ENCODE data around the gene ACIN1. TPM values are rescaled to one million over a fixed set of nuclear protein-coding genes. Genes with fewer than 3 reads are reported as not detected.

Gene ACIN1
- total and polyA plus RNA-seq, 9 of the 15 experiments (the other 6 are each of a cell fraction or from before 2014, with no cell fraction given) = 5.0 to 196 (median 129) TPM

DNA sequence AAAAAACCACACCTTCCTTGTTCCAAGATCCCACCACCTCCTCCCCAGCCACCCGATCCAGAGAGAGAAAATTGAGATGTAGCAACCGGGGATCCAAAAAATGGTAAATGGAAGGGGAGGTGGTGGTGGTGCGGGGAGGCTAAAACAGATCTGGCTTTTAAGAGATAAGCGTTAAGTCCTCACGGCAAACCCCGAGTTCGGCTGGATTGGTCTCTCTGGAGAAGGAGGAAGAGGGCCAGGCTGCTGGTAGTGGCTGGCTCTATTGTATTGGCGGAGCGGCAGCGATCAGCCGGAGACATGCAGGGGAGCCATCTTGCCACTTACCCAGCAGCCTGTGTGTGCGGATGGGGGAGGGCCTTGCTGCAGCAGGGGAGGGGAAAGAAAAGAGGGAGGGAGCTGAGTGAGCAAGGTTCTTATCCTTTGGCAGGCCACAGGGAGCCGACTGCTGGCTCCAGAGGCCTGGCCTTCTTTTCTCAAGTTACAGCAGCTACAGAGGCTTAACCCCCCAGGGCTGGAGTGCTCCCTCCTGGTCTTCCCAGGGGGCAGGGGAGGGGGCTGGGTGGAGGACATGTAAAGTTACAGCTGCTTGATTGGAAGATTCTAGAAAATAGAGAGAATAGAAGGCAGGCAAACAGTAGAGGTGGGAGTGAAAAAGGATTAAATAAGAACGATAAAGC is 23.6 kb downstream of the ACIN1 start (continued):
- TF ChIP-seq, protein P1, sequence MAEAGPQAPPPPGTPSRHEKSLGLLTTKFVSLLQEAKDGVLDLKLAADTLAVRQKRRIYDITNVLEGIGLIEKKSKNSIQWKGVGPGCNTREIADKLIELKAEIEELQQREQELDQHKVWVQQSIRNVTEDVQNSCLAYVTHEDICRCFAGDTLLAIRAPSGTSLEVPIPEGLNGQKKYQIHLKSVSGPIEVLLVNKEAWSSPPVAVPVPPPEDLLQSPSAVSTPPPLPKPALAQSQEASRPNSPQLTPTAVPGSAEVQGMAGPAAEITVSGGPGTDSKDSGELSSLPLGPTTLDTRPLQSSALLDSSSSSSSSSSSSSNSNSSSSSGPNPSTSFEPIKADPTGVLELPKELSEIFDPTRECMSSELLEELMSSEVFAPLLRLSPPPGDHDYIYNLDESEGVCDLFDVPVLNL (CRISPR knock-in tag; IDR thresholded peaks at IDR 0.05; ENCODE audit: low read depth) = no peak
- TF ChIP-seq, protein P2, sequence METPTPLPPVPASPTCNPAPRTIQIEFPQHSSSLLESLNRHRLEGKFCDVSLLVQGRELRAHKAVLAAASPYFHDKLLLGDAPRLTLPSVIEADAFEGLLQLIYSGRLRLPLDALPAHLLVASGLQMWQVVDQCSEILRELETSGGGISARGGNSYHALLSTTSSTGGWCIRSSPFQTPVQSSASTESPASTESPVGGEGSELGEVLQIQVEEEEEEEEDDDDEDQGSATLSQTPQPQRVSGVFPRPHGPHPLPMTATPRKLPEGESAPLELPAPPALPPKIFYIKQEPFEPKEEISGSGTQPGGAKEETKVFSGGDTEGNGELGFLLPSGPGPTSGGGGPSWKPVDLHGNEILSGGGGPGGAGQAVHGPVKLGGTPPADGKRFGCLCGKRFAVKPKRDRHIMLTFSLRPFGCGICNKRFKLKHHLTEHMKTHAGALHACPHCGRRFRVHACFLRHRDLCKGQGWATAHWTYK (CRISPR knock-in tag; IDR thresholded peaks at IDR 0.05) = no peak
- TF ChIP-seq RB1 (IDR thresholded peaks at IDR 0.05; ENCODE audit: low read depth) = peak; percentile 38; the same call in 1 of the 2 replicates
- no peak for TF ChIP-seq SETDB1 (IDR thresholded peaks at IDR 0.05; ENCODE audit: low read length)
- TF ChIP-seq, protein P3, sequence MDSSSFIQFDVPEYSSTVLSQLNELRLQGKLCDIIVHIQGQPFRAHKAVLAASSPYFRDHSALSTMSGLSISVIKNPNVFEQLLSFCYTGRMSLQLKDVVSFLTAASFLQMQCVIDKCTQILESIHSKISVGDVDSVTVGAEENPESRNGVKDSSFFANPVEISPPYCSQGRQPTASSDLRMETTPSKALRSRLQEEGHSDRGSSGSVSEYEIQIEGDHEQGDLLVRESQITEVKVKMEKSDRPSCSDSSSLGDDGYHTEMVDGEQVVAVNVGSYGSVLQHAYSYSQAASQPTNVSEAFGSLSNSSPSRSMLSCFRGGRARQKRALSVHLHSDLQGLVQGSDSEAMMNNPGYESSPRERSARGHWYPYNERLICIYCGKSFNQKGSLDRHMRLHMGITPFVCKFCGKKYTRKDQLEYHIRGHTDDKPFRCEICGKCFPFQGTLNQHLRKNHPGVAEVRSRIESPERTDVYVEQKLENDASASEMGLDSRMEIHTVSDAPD (CRISPR knock-in tag; IDR thresholded peaks at IDR 0.05) = no peak
- TF ChIP-seq SRSF3 (IDR thresholded peaks at IDR 0.05; ENCODE audit: insufficient read depth, low read length) = no peak
- no peak for TF ChIP-seq ZNF316 (IDR thresholded peaks at IDR 0.05)
- TF ChIP-seq, protein P4, sequence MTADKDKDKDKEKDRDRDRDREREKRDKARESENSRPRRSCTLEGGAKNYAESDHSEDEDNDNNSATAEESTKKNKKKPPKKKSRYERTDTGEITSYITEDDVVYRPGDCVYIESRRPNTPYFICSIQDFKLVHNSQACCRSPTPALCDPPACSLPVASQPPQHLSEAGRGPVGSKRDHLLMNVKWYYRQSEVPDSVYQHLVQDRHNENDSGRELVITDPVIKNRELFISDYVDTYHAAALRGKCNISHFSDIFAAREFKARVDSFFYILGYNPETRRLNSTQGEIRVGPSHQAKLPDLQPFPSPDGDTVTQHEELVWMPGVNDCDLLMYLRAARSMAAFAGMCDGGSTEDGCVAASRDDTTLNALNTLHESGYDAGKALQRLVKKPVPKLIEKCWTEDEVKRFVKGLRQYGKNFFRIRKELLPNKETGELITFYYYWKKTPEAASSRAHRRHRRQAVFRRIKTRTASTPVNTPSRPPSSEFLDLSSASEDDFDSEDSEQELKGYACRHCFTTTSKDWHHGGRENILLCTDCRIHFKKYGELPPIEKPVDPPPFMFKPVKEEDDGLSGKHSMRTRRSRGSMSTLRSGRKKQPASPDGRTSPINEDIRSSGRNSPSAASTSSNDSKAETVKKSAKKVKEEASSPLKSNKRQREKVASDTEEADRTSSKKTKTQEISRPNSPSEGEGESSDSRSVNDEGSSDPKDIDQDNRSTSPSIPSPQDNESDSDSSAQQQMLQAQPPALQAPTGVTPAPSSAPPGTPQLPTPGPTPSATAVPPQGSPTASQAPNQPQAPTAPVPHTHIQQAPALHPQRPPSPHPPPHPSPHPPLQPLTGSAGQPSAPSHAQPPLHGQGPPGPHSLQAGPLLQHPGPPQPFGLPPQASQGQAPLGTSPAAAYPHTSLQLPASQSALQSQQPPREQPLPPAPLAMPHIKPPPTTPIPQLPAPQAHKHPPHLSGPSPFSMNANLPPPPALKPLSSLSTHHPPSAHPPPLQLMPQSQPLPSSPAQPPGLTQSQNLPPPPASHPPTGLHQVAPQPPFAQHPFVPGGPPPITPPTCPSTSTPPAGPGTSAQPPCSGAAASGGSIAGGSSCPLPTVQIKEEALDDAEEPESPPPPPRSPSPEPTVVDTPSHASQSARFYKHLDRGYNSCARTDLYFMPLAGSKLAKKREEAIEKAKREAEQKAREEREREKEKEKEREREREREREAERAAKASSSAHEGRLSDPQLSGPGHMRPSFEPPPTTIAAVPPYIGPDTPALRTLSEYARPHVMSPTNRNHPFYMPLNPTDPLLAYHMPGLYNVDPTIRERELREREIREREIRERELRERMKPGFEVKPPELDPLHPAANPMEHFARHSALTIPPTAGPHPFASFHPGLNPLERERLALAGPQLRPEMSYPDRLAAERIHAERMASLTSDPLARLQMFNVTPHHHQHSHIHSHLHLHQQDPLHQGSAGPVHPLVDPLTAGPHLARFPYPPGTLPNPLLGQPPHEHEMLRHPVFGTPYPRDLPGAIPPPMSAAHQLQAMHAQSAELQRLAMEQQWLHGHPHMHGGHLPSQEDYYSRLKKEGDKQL (CRISPR knock-in tag; IDR thresholded peaks at IDR 0.05; ENCODE audit: borderline replicate concordance) = no peak
- TF ChIP-seq MED1 (CRISPR knock-in tag; IDR thresholded peaks at IDR 0.05; ENCODE audit: borderline replicate concordance) = no peak
- TF ChIP-seq MEF2D (tag; conservative IDR thresholded peaks at IDR 0.05; ENCODE audit: low read depth) = no peak
- TF ChIP-seq POLR2AphosphoS2 (IDR thresholded peaks at IDR 0.05; ENCODE audit: low read length) = peak; percentile 99
- TF ChIP-seq, protein P5, sequence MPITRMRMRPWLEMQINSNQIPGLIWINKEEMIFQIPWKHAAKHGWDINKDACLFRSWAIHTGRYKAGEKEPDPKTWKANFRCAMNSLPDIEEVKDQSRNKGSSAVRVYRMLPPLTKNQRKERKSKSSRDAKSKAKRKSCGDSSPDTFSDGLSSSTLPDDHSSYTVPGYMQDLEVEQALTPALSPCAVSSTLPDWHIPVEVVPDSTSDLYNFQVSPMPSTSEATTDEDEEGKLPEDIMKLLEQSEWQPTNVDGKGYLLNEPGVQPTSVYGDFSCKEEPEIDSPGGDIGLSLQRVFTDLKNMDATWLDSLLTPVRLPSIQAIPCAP (CRISPR knock-in tag; IDR thresholded peaks at IDR 0.05; ENCODE audit: borderline replicate concordance) = no peak
- TF ChIP-seq, protein P6, sequence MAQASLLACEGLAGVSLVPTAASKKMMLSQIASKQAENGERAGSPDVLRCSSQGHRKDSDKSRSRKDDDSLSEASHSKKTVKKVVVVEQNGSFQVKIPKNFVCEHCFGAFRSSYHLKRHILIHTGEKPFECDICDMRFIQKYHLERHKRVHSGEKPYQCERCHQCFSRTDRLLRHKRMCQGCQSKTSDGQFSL (CRISPR knock-in tag; IDR thresholded peaks at IDR 0.05) = no peak
- TF ChIP-seq, protein P6 (tag; IDR thresholded peaks at IDR 0.05) = no peak
- no peak; the same call in 1 of the 2 replicates for TF ChIP-seq MTA3 (IDR thresholded peaks at IDR 0.05; ENCODE audit: borderline replicate concordance)
- TF ChIP-seq KDM2B (CRISPR knock-in tag; IDR thresholded peaks at IDR 0.05) = no peak

Measured in K562 (cell line).